Stimulated activated CD4-positive, alpha-beta T cell treated with anti-CD3 and anti-CD28 coated beads, TNF-alpha, amount 100 ng/mL, for 1 hour (primary cell): ENCODE data around the gene TAS2R46.
"Not testable (repeated sequence)": the region's sequence is repeated elsewhere in the genome, so short reads cannot be mapped to it uniquely, and the experiment has no call there.

ENCODE experiments used
- DNase-seq, 3 donors: peaks; one replicate each; pipeline ENCODE4 v3.0.0-alpha.2; 2020; ENCODE audit warnings: low read depth in 3 of 3, low spot score in 1 of 3

TAS2R46 gene

GRCh38 chr12:11040162-11040561, 21.9 kb downstream of the TAS2R46 start:
- DNase-seq = no peak

- no peak for DNase-seq
Measured at GRCh38 chr12:11039171-11039570, 22.9 kb downstream of the TAS2R46 start.

- not testable (repeated sequence) for DNase-seq
Measured at GRCh38 chr12:11033959-11034358, 28.1 kb downstream of the TAS2R46 start.

GRCh38 chr12:11031307-11031706, 30.8 kb downstream of the TAS2R46 start, which contains the start of gene TAS2R31:
Gene TAS2R31, minus strand, starts transcription at chr12:11031407. Its CDS starts 72 bp downstream, at chr12:11031335.
- no peak for DNase-seq

- DNase-seq = no peak
Measured at GRCh38 chr12:11026118-11026517, 36.0 kb downstream of the TAS2R46 start.

- DNase-seq = no peak
Measured at GRCh38 chr12:11023387-11023786, 38.7 kb downstream of the TAS2R46 start.

GRCh38 chr12:11022520-11022919, 39.6 kb downstream of the TAS2R46 start, which contains the start of gene TAS2R19:
Gene TAS2R19, minus strand, starts transcription at chr12:11022620. Its CDS starts 49 bp downstream, at chr12:11022571.
- DNase-seq = no peak

GRCh38 chr12:11016937-11017336, 45.2 kb downstream of the TAS2R46 start:
- no peak for DNase-seq

GRCh38 chr12:11015775-11016430, 46.2 kb downstream of the TAS2R46 start:
- DNase-seq = no peak

- DNase-seq = no peak
Measured at GRCh38 chr12:11014234-11014633, 47.9 kb downstream of the TAS2R46 start.
